HepG2 (cell line): Measurements from ENCODE around the gene SMIM21. TPM values are rescaled to one million over a fixed set of nuclear protein-coding genes. Genes with fewer than 3 reads are reported as not detected.

Source experiments
- ATAC-seq: fragments of 200-7000 bp; cut with Tn5 transposase; 3 replicates; pipeline ENCODE4 v1.9.1; 2020; ENCODE audit warnings: mild to moderate bottlenecking, moderate library complexity
- BruUV-seq: library from RNA; stranded (reverse); fragments of 400-500 nt; replicated peaks from 2 replicates; lab custom pipeline; 2021; lab: Mats Ljungman, UMichigan
- CTCF ChIA-PET: fragments of 300-600 bp; formaldehyde crosslinking; extraction: SDS; loops from one replicate; lab custom pipeline; 2021; ENCODE audit warnings: low total read pairs, inconsistent platforms, low intra/inter-chr PET ratio; lab: Yijun Ruan, JAX
- POLR2A ChIA-PET: fragments of 350-600 bp; sonication (Branson Sonifier 250); formaldehyde crosslinking; loops from one replicate; lab custom pipeline; 2020; ENCODE audit warnings: antibody characterized with exemption, inconsistent platforms; lab: Yijun Ruan, JAX
- DNase-seq: peaks from one replicate; pipeline ENCODE4 v3.0.0-alpha.2; 2015; ENCODE audit warnings: low spot score
- FAIRE-seq: peaks from 3 replicates; lab custom pipeline; 2011; peaks lifted over from hg19 to GRCh38; lab: Jason Lieb, UNC
- H2AFZ ChIP-seq: one replicate; pipeline ENCODE4 v1.6.1; 2011; ENCODE audit warnings: low read length, inconsistent platforms
- H3K27ac ChIP-seq: fragments of 300-600 bp; 3 replicates; pipeline ENCODE4 v1.8.0; 2011; ENCODE audit warnings: mixed run types, mild to moderate bottlenecking, mixed read lengths, low read length, inconsistent platforms; ENCODE audit not compliant: insufficient read depth; ENCODE audit errors: extremely low read length
- H3K27me3 ChIP-seq, 2 experiments: fragments of 200-600 bp in 1 of 2; 2 replicates in 1 of 2; 3 replicates in 1 of 2; pipeline versions ENCODE4 v1.6.0 to v1.8.0; 2011; ENCODE audit warnings: low read length in 2 of 2, mild to moderate bottlenecking in 2 of 2, moderate library complexity in 2 of 2, inconsistent platforms in 1 of 2; ENCODE audit not compliant: insufficient read depth in 2 of 2, control insufficient read depth in 1 of 2
- H3K36me3 ChIP-seq, 2 experiments: fragments of 200-600 bp in 1 of 2; replicated peaks in 1 of 2; 2 replicates in 1 of 2; 3 replicates in 1 of 2; pipeline versions ENCODE4 v1.5.1 to v1.8.0; 2011; ENCODE audit warnings: low read length in 2 of 2, inconsistent platforms in 1 of 2; ENCODE audit not compliant: insufficient read depth in 2 of 2, control insufficient read depth in 1 of 2
- H3K4me1 ChIP-seq: 2 replicates; pipeline ENCODE4 v1.5.1; 2012; ENCODE audit warnings: low read length, inconsistent platforms; ENCODE audit not compliant: insufficient read depth
- H3K4me2 ChIP-seq: 2 replicates; pipeline ENCODE4 v1.6.0; 2011; ENCODE audit warnings: low read depth, low read length, inconsistent platforms
- H3K4me3 ChIP-seq, 3 experiments: fragments of 200-600 bp in 1 of 3; sonication (generic), shearing (Covaris generic) in 1 of 3; replicated peaks in 1 of 3; 2 replicates each; pipeline ENCODE4 v1.5.1; 2011 to 2016; ENCODE audit warnings: low read length in 3 of 3, inconsistent platforms in 2 of 3, low read depth in 2 of 3, mild to moderate bottlenecking in 2 of 3, control low read depth in 1 of 3, mixed read lengths in 1 of 3; ENCODE audit not compliant: insufficient read depth in 1 of 3
- H3K79me2 ChIP-seq: one replicate; pipeline ENCODE4 v1.6.1; 2011; ENCODE audit warnings: low read length, inconsistent platforms; ENCODE audit not compliant: insufficient read depth
- H3K9ac ChIP-seq: 2 replicates; pipeline ENCODE4 v1.6.0; 2011; ENCODE audit warnings: mild to moderate bottlenecking, low read depth, low read length, inconsistent platforms; ENCODE audit not compliant: insufficient read depth
- H3K9me3 ChIP-seq: 2 replicates; pipeline ENCODE4 v1.5.1; 2012; ENCODE audit warnings: mild to moderate bottlenecking, low read length
- H4K20me1 ChIP-seq: 2 replicates; pipeline ENCODE4 v1.6.0; 2011; ENCODE audit warnings: inconsistent platforms, mild to moderate bottlenecking, low read length, moderate library complexity; ENCODE audit not compliant: insufficient read depth
- GATAD1 ChIP-seq: IDR thresholded peaks from 2 replicates; pipeline ENCODE4 v1.6.1; 2016; ENCODE audit warnings: missing genetic modification reagents, missing compliant biosample characterization
- GTF2F1 ChIP-seq: fragments of 150-350 bp; IDR thresholded peaks from 2 replicates; pipeline ENCODE4 v1.6.1; 2014; ENCODE audit warnings: low read length
- MIER3 ChIP-seq: IDR thresholded peaks from 2 replicates; pipeline ENCODE4 v1.6.1; 2016; ENCODE audit warnings: missing compliant biosample characterization, borderline replicate concordance
- NFIC ChIP-seq: IDR thresholded peaks from 2 replicates; pipeline ENCODE4 v1.6.1; 2012; ENCODE audit warnings: mild to moderate bottlenecking, low read length, inconsistent platforms
- PHF8 ChIP-seq: sonication (generic); formaldehyde crosslinking; IDR thresholded peaks from 2 replicates; pipeline ENCODE4 v1.5.0; 2020; ENCODE audit warnings: missing genetic modification reagents
- SIX1 ChIP-seq: sonication (generic); formaldehyde crosslinking; IDR thresholded peaks from 2 replicates; pipeline ENCODE4 v1.4.0; 2020; ENCODE audit warnings: missing genetic modification reagents, borderline replicate concordance
- ZBTB7A ChIP-seq: sonication (generic); formaldehyde crosslinking; IDR thresholded peaks from 2 replicates; pipeline ENCODE4 v1.8.0; 2022; ENCODE audit warnings: mild to moderate bottlenecking, missing genetic modification reagents
- ZNF329 ChIP-seq: sonication (generic); formaldehyde crosslinking; IDR thresholded peaks from 2 replicates; pipeline ENCODE4 v1.9.0; 2021; ENCODE audit warnings: low read depth, mild to moderate bottlenecking, missing genetic modification reagents
- ZNF354B ChIP-seq: sonication (generic); formaldehyde crosslinking; IDR thresholded peaks from 2 replicates; pipeline ENCODE4 v1.8.0; 2022; ENCODE audit warnings: mild to moderate bottlenecking, missing genetic modification reagents
- WGBS: methylation state at CpG from one replicate; pipeline ENCODE4 v1.1.6; 2017; ENCODE audit warnings: low lambda C conversion rate; 5-methylcytosine and 5-hydroxymethylcytosine counted together
- in situ Hi-C: cut with HindIII; loops from 2 replicates; pipeline ENCODE4 v1.10.0; 2017; ENCODE audit warnings: low pct_unique_long_range_greater_than_20kb; ENCODE audit not compliant: extremely low pct_ligation_motif_present
- intact Hi-C: fragments of 100-400 bp; cut with micrococcal nuclease; formaldehyde crosslinking; loops from one replicate; pipeline ENCODE4 v1.10.0; 2022; ENCODE audit not compliant: unreplicated experiment
- polyA plus RNA-seq, 8 experiments: library from polyadenylated mRNA; depleted of rRNA in 3 of 8; stranded (reverse) in 7 of 8; unstranded in 1 of 8; fragments of >200 nt; fragmentation: Illumina TruSeq in 4 of 8; extraction: Trizol in 4 of 8; gene quantifications; 2 replicates each; pipeline versions ENCODE4 v1.2.1 to v1.2.3, GENCODE V29; 2011 to 2016; ENCODE audit warnings: low read depth in 4 of 8, missing spikeins in 1 of 8, mixed read lengths in 1 of 8; ENCODE audit not compliant: insufficient read depth in 1 of 8
- total RNA-seq, 5 experiments: library from RNA; depleted of rRNA; stranded (reverse); fragments of >200 nt; fragmentation: Illumina TruSeq; extraction: Trizol; gene quantifications; 2 replicates each; pipeline ENCODE4 v1.2.3, GENCODE V29; 2016; ENCODE audit warnings: low read depth in 1 of 5

Gene SMIM21
- total and polyA plus RNA-seq, 2 of the 13 experiments (the other 11 are each of a cell fraction or from before 2014, with no cell fraction given) = not detected

DNA sequence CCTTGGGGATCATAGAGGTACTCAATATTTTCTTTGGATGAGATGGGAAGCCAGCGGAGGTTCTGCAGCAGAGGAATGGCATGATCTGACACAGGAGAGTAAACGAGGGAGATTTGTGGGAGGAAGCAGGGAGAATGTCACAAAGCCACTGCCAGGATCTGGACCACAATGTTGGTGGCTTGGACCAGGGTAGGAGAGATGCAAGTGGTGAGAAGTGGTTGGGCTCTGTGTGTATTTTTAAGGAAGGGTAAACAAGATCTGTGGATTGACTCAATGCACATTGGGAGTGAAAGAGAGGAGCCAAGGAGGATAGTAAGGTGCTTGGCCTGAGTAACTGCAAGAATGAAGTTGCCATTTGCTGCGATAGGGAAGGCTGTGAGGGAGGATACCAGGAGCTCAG lies 10.5 kb upstream of the SMIM21 start (continued):
- TF ChIP-seq GATAD1 (CRISPR knock-in tag) (no peak), NFIC (no peak), GTF2F1 (no peak)

DNA sequence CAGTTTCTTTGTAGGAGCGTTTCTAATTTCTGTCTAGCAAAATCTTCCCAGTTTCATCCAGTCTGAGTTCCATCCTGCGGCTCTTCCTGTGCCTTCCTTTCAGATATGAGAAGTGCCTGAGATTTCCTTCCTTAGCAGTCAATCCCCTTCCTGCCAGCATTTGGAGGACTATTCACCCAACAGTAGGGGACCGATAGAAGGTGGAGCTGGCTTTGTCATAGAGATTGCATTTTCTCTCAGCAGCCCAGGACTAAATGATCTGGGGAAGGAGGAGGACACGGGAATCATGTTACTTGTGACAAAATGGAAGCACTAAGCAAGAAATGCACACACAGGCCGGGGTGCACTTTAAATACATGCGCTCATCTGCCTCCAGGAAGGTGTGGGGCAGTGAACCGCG lies 5.6 kb upstream of the SMIM21 start:
- ChIA-PET CTCF (no interaction called here), POLR2A (no interaction called here)

DNA sequence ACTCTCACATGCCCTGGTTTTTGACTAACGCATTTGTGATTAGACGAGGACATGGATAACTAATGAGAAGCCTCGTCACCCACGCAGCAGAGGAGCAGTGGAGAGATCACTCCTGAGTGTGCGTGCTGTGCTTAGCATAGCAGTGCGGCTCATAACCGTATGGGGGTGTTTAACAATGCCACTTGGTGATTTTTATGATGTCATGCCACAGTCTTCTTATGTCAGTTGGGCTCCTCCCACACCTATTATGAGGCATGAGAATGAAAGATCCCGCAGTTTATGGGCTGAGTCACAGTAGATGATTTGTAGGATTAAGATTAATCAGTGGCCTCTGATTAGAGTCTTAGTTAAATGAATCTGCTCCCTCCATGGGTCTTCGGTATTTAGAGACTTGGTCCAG lies 2.5 kb upstream of the SMIM21 start:
- ChIA-PET POLR2A (no interaction called here), CTCF (no interaction called here)
- Histone ChIP-seq H3K4me2 (no peak overlapping the region), H3K4me1 (no peaks in the 10 kb centered on the region), H3K27ac (no peak overlapping the region), H3K9me3 (no peaks in the 10 kb centered on the region), H3K36me3 (no peaks in the 10 kb centered on the region), H3K9ac (no peak overlapping the region), H2AFZ (no peak overlapping the region), H3K27me3 (peaks cover 4 to 22% of the 10 kb centered on the region in 2 experiments; a peak in 3 of 5 replicates), H4K20me1 (no peaks in the 10 kb centered on the region), H3K79me2 (no peaks in the 10 kb centered on the region), H3K4me3 (no peak overlapping the region)
- FAIRE-seq = no peak
- no peak for TF ChIP-seq ZNF329
- WGBS = 43% methylated on average over 9 of the region's 9 CpGs
- no peak for ATAC-seq
- DNase-seq = no peak
- no TSS peak for BruUV-seq
- intact Hi-C loops = no loop called here
- in situ Hi-C loops = no loop called here

More for the DNA sequence above, 5.6 kb upstream of the SMIM21 start:
- H3K79me2 ChIP-seq = no peaks in the 10 kb centered on the region
- no peaks in the 10 kb centered on the region for H4K20me1 ChIP-seq
- TF ChIP-seq MIER3 (CRISPR knock-in tag) = no peak
- TF ChIP-seq SIX1 (CRISPR knock-in tag) = no peak
- no peak for TF ChIP-seq ZBTB7A (CRISPR knock-in tag)
- no peak for TF ChIP-seq PHF8
- no peak for TF ChIP-seq ZNF354B (CRISPR knock-in tag)
- no peak overlapping the region for H3K27ac ChIP-seq
- H3K4me2 ChIP-seq = no peak overlapping the region
- in situ Hi-C loops = no loop called here
- intact Hi-C loops = no loop called here
- ATAC-seq (no peak), DNase-seq (no peak), FAIRE-seq (no peak)
- H2AFZ ChIP-seq = no peak overlapping the region
- no peak overlapping the region for H3K9ac ChIP-seq
- H3K27me3 ChIP-seq = peaks cover 4 to 22% of the 10 kb centered on the region in 2 experiments; a peak in 3 of 5 replicates
- no peaks in the 10 kb centered on the region for H3K36me3 ChIP-seq
- WGBS = 36% methylated on average over 8 of the region's 8 CpGs
- BruUV-seq = no TSS peak
- H3K9me3 ChIP-seq = no peaks in the 10 kb centered on the region
- H3K4me3 ChIP-seq = no peak overlapping the region
- H3K4me1 ChIP-seq = no peaks in the 10 kb centered on the region
